ENCODE measurements around the gene UBR2.
"Not testable (repeated sequence)": the region's sequence is repeated elsewhere in the genome, so short reads cannot be mapped to it uniquely, and the experiment has no call there.

Gene UBR2

GRCh38 chr6:42567237-42567636 is 3.4 kb downstream of the UBR2 start:
- not testable (repeated sequence) for H3K9me3 ChIP-seq (ENCODE audit: control insufficient read depth in 5 of 5, low read length in 5 of 5); H3K27ac ChIP-seq (ENCODE audit: low read depth, low read length); H3K9ac ChIP-seq (ENCODE audit: low read length in 5 of 5); H3K36me3 ChIP-seq (ENCODE audit: control insufficient read depth in 5 of 5, insufficient read depth in 5 of 5, low read length in 5 of 5); H3K4me3 ChIP-seq (ENCODE audit: low read depth in 1 of 5, low read length in 5 of 5); H3K27me3 ChIP-seq (ENCODE audit: control insufficient read depth in 5 of 5, insufficient read depth in 4 of 5, low read length in 5 of 5)
- peaks cover 5 to 41% (median 36%) of the 10 kb centered on the region in 5 donors for H3K4me1 ChIP-seq (ENCODE audit: control insufficient read depth in 5 of 5, insufficient read depth in 5 of 5, low read length in 5 of 5)

GRCh38 chr6:42569102-42570028 is 5.5 kb downstream of the UBR2 start:
- Histone ChIP-seq H3K4me1 (ENCODE audit: control insufficient read depth in 5 of 5, insufficient read depth in 5 of 5, low read length in 5 of 5) (peaks cover 0 to 46% (median 38%) of the 10 kb centered on the region in 5 donors), H3K27me3 (ENCODE audit: control insufficient read depth in 5 of 5, insufficient read depth in 4 of 5, low read length in 5 of 5) (no peaks in the 10 kb centered on the region), H3K36me3 (ENCODE audit: control insufficient read depth in 5 of 5, insufficient read depth in 5 of 5, low read length in 5 of 5) (peaks cover 3 to 9% (median 4%) of the 10 kb centered on the region in 5 donors), H3K4me3 (ENCODE audit: low read depth in 1 of 5, low read length in 5 of 5) (no peak overlapping the region), H3K27ac (ENCODE audit: low read depth, low read length) (peak overlapping the region; percentile 11), H3K9me3 (ENCODE audit: control insufficient read depth in 5 of 5, low read length in 5 of 5) (peaks cover 0 to 3% (median 0%) of the 10 kb centered on the region in 5 donors), H3K9ac (ENCODE audit: low read length in 5 of 5) (no peak overlapping the region)

GRCh38 chr6:42571611-42572342 is 7.9 kb downstream of the UBR2 start:
- Histone ChIP-seq H3K9ac (ENCODE audit: low read length in 5 of 5) (no peak overlapping the region), H3K9me3 (ENCODE audit: control insufficient read depth in 5 of 5, low read length in 5 of 5) (peaks cover 0 to 3% (median 0%) of the 10 kb centered on the region in 5 donors), H3K4me1 (ENCODE audit: control insufficient read depth in 5 of 5, insufficient read depth in 5 of 5, low read length in 5 of 5) (peaks cover 0 to 30% (median 25%) of the 10 kb centered on the region in 5 donors), H3K36me3 (ENCODE audit: control insufficient read depth in 5 of 5, insufficient read depth in 5 of 5, low read length in 5 of 5) (peaks cover 8 to 21% (median 10%) of the 10 kb centered on the region in 5 donors), H3K27ac (ENCODE audit: low read depth, low read length) (peak overlapping the region; percentile 30), H3K4me3 (ENCODE audit: low read depth in 1 of 5, low read length in 5 of 5) (no peak overlapping the region), H3K27me3 (ENCODE audit: control insufficient read depth in 5 of 5, insufficient read depth in 4 of 5, low read length in 5 of 5) (no peaks in the 10 kb centered on the region)

DNA sequence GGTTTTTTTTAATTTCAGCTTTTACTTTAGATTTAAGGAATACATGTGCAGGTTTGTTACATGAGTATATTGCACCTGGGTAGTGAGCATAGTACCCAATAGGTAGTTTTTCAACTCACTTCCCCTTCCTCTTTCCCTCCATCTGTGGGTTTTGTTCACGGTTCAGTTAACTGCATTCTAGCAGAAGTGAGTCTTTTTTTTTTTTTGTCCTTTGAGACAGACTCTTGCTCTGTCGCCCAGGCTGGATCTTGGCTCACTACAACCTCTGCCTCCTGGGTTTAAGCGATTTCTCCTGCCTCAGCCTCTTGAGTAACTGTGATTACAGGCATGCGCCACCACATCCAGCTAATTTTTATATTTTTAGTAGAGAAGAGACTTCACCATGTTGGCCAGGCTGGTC is 8.7 kb downstream of the UBR2 start:
- Histone ChIP-seq H3K9me3 (ENCODE audit: control insufficient read depth in 5 of 5, low read length in 5 of 5) (peaks cover 0 to 3% (median 0%) of the 10 kb centered on the region in 5 donors), H3K4me1 (ENCODE audit: control insufficient read depth in 5 of 5, insufficient read depth in 5 of 5, low read length in 5 of 5) (peaks cover 0 to 31% (median 27%) of the 10 kb centered on the region in 5 donors), H3K4me3 (ENCODE audit: low read depth in 1 of 5, low read length in 5 of 5) (no peak overlapping the region), H3K9ac (ENCODE audit: low read length in 5 of 5) (no peak overlapping the region), H3K27me3 (ENCODE audit: control insufficient read depth in 5 of 5, insufficient read depth in 4 of 5, low read length in 5 of 5) (no peaks in the 10 kb centered on the region), H3K36me3 (ENCODE audit: control insufficient read depth in 5 of 5, insufficient read depth in 5 of 5, low read length in 5 of 5) (peaks cover 8 to 23% (median 10%) of the 10 kb centered on the region in 5 donors), H3K27ac (ENCODE audit: low read depth, low read length) (peak overlapping the region; percentile 30)

DNA sequence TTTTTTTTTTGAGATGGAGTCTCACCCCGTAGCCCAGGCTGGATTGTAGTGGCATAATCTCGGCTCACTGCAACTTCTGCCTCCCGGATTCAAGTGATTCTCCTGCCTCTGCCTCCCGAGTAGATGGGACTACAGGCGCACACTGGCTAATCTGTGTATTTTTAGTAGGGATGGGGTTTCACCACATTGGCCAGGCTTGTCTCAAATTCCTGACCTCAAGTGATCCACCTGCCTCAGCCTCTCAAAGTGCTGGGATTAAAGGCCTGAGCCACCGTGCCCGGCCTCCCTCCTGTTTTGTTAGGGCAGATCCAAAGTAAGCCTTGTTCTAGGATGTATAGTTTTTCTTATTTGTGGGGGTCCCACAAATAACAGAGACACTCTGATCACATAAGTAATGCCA is 12.7 kb downstream of the UBR2 start:
- peak overlapping the region in 1 of 5 donors; percentile 48 for H3K9ac ChIP-seq (ENCODE audit: low read length in 5 of 5)
- H3K9me3 ChIP-seq (ENCODE audit: control insufficient read depth in 5 of 5, low read length in 5 of 5); H3K27me3 ChIP-seq (ENCODE audit: control insufficient read depth in 5 of 5, insufficient read depth in 4 of 5, low read length in 5 of 5); H3K27ac ChIP-seq (ENCODE audit: low read depth, low read length); H3K4me3 ChIP-seq (ENCODE audit: low read depth in 1 of 5, low read length in 5 of 5): not testable (repeated sequence)
- peaks cover 0 to 27% (median 19%) of the 10 kb centered on the region in 5 donors for H3K4me1 ChIP-seq (ENCODE audit: control insufficient read depth in 5 of 5, insufficient read depth in 5 of 5, low read length in 5 of 5)
- peaks cover 8 to 23% (median 13%) of the 10 kb centered on the region in 5 donors for H3K36me3 ChIP-seq (ENCODE audit: control insufficient read depth in 5 of 5, insufficient read depth in 5 of 5, low read length in 5 of 5)

DNA sequence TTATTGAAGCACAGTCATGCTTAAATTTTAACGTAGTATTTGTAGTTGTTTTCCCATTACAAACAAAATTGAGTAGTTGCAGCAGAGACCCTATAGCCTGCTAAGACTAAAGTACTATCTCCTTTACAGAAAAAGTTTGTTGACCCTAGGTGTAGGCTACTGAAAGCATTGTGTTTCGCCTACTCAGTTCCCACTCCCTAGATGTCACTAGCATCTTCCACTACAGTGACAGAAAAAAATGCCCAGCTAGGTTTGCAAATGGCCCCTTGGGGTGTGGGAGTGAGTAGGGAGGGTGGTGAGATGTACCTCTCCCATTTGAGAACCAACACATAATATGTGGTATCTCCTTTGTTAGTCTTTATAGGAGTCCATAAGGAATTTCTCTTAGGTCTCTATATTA is 34.5 kb downstream of the UBR2 start:
- Histone ChIP-seq H3K9me3 (ENCODE audit: control insufficient read depth in 5 of 5, low read length in 5 of 5) (no peaks in the 10 kb centered on the region), H3K27ac (ENCODE audit: low read depth, low read length) (no peak overlapping the region), H3K4me1 (ENCODE audit: control insufficient read depth in 5 of 5, insufficient read depth in 5 of 5, low read length in 5 of 5) (peaks cover 0 to under 1% (median 0%) of the 10 kb centered on the region in 5 donors), H3K9ac (ENCODE audit: low read length in 5 of 5) (no peak overlapping the region), H3K4me3 (ENCODE audit: low read depth in 1 of 5, low read length in 5 of 5) (no peak overlapping the region), H3K36me3 (ENCODE audit: control insufficient read depth in 5 of 5, insufficient read depth in 5 of 5, low read length in 5 of 5) (peaks cover 2 to 19% (median 11%) of the 10 kb centered on the region in 5 donors), H3K27me3 (ENCODE audit: control insufficient read depth in 5 of 5, insufficient read depth in 4 of 5, low read length in 5 of 5) (no peaks in the 10 kb centered on the region)

GRCh38 chr6:42599558-42599957 is 35.7 kb downstream of the UBR2 start:
- Histone ChIP-seq H3K27ac (ENCODE audit: low read depth, low read length) (no peak overlapping the region), H3K27me3 (ENCODE audit: control insufficient read depth in 5 of 5, insufficient read depth in 4 of 5, low read length in 5 of 5) (no peaks in the 10 kb centered on the region), H3K4me1 (ENCODE audit: control insufficient read depth in 5 of 5, insufficient read depth in 5 of 5, low read length in 5 of 5) (no peaks in the 10 kb centered on the region), H3K9me3 (ENCODE audit: control insufficient read depth in 5 of 5, low read length in 5 of 5) (no peaks in the 10 kb centered on the region), H3K4me3 (ENCODE audit: low read depth in 1 of 5, low read length in 5 of 5) (no peak overlapping the region), H3K9ac (ENCODE audit: low read length in 5 of 5) (no peak overlapping the region), H3K36me3 (ENCODE audit: control insufficient read depth in 5 of 5, insufficient read depth in 5 of 5, low read length in 5 of 5) (peaks cover 2 to 17% (median 13%) of the 10 kb centered on the region in 5 donors)

DNA sequence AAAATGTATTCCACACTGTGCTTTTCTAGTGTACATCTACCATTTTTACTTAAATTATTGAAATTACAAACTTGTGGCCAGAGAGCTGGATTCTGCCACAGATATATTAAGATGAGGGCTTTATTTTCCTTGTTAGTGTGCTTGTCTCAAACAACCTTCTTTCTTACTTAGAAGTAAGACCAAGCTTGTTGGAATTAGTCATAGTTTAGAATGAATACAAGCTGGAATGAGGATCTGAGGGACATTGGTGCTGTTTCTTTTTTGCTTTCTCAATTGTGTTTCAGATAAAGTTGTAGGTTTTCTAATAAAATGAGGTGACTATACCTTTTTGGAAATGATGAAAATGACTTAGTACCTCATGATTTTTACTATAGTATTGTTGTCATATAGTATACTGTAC is 40.3 kb downstream of the UBR2 start:
- Histone ChIP-seq H3K4me3 (ENCODE audit: low read depth in 1 of 5, low read length in 5 of 5) (no peak overlapping the region), H3K9ac (ENCODE audit: low read length in 5 of 5) (no peak overlapping the region), H3K4me1 (ENCODE audit: control insufficient read depth in 5 of 5, insufficient read depth in 5 of 5, low read length in 5 of 5) (no peaks in the 10 kb centered on the region), H3K9me3 (ENCODE audit: control insufficient read depth in 5 of 5, low read length in 5 of 5) (no peaks in the 10 kb centered on the region), H3K27ac (ENCODE audit: low read depth, low read length) (no peak overlapping the region), H3K36me3 (ENCODE audit: control insufficient read depth in 5 of 5, insufficient read depth in 5 of 5, low read length in 5 of 5) (peaks cover 12 to 34% (median 15%) of the 10 kb centered on the region in 5 donors), H3K27me3 (ENCODE audit: control insufficient read depth in 5 of 5, insufficient read depth in 4 of 5, low read length in 5 of 5) (no peaks in the 10 kb centered on the region)

- not testable (repeated sequence) for H3K4me1 ChIP-seq (ENCODE audit: control insufficient read depth in 5 of 5, insufficient read depth in 5 of 5, low read length in 5 of 5)
- peaks cover 15 to 35% (median 16%) of the 10 kb centered on the region in 5 donors for H3K36me3 ChIP-seq (ENCODE audit: control insufficient read depth in 5 of 5, insufficient read depth in 5 of 5, low read length in 5 of 5)
Measured at GRCh38 chr6:42604699-42605098, 40.9 kb downstream of the UBR2 start.

DNA sequence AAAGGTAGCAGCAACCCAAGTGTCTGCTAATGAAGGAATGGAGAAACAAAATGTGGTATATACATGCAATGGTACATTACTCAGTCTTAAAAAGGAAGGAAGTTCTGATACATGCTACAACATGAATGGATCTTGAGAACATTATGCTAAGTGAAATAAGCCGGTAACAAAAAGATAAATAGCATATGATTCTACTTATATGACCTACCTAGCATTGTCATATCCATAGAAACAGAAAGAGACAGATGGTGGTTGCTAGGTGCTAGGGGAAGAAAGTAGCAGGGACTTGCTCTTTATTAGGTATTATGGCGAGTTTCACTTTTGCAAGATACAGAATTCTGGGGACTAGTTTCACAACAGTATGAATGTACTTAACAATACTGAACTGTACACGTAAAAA is 46.6 kb downstream of the UBR2 start:
- H3K36me3 ChIP-seq (ENCODE audit: control insufficient read depth in 5 of 5, insufficient read depth in 5 of 5, low read length in 5 of 5), result peaks cover 20 to 40% (median 22%) of the 10 kb centered on the region in 5 donors

More at GRCh38 chr6:42604699-42605098, 40.9 kb downstream of the UBR2 start:
- H3K9ac ChIP-seq (ENCODE audit: low read length in 5 of 5); H3K27ac ChIP-seq (ENCODE audit: low read depth, low read length); H3K4me3 ChIP-seq (ENCODE audit: low read depth in 1 of 5, low read length in 5 of 5); H3K27me3 ChIP-seq (ENCODE audit: control insufficient read depth in 5 of 5, insufficient read depth in 4 of 5, low read length in 5 of 5); H3K9me3 ChIP-seq (ENCODE audit: control insufficient read depth in 5 of 5, low read length in 5 of 5): not testable (repeated sequence)

More for the DNA sequence above, 46.6 kb downstream of the UBR2 start:
- Histone ChIP-seq H3K9ac (ENCODE audit: low read length in 5 of 5) (no peak overlapping the region), H3K9me3 (ENCODE audit: control insufficient read depth in 5 of 5, low read length in 5 of 5) (no peaks in the 10 kb centered on the region), H3K4me1 (ENCODE audit: control insufficient read depth in 5 of 5, insufficient read depth in 5 of 5, low read length in 5 of 5) (no peaks in the 10 kb centered on the region), H3K27ac (ENCODE audit: low read depth, low read length) (no peak overlapping the region), H3K27me3 (ENCODE audit: control insufficient read depth in 5 of 5, insufficient read depth in 4 of 5, low read length in 5 of 5) (no peaks in the 10 kb centered on the region), H3K4me3 (ENCODE audit: low read depth in 1 of 5, low read length in 5 of 5) (no peak overlapping the region)
